HG03565 (cell line): Measurements from ENCODE around the gene CAMKK2.
"Not testable (repeated sequence)": the region's sequence is repeated elsewhere in the genome, so short reads cannot be mapped to it uniquely, and the experiment has no call there.

Source experiments
- ATAC-seq: cut with Tn5 transposase; IDR thresholded peaks from one replicate; pipeline ENCODE4 v1.9.1; 2021; ENCODE audit warnings: mild to moderate bottlenecking, moderate library complexity; ENCODE audit not compliant: unreplicated experiment

CAMKK2 gene

DNA sequence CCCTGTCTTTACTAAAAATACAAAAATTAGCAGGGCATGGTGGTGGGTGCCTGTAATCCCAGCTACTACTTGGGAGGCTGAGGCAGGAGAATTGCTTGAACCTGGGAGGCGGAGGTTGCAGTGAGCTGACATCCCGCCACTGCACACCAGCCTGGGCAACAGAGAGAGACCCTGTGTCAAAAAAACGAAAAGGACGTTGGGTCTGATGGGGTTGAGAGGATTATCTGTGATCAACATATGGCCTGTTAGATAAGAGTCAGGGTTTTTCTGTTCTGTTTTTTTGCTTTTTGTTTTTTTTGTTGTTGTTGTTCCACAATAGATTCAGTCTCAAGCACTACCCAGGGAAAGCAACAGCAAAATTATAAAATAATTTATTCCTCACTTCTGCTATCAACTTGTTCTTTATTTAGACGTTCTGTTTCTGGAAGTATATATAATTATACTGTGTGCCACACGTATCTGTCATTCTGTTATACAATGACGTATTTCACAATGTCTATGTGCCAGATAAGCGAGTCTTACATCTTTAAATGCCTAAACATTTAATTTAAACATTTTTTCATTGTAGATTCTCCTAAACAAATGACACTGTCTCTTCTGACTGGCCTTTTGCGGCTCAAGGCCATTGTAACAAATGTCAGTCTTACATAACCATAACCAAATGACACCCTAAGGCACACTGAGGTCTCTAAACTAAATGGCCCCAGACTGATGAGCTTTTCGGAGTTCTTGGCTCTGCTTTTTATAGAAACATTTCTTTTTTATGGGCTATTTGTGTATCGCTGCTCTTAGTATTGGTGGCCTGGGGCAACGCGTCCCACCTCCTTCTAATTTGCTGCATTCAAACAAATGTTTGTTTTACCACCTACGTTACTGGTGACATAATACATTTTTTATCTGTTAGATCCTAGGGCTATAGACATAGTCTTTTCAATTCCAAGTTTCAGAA lies 93.8 kb downstream of the CAMKK2 start:
- ATAC-seq, result no peak

DNA sequence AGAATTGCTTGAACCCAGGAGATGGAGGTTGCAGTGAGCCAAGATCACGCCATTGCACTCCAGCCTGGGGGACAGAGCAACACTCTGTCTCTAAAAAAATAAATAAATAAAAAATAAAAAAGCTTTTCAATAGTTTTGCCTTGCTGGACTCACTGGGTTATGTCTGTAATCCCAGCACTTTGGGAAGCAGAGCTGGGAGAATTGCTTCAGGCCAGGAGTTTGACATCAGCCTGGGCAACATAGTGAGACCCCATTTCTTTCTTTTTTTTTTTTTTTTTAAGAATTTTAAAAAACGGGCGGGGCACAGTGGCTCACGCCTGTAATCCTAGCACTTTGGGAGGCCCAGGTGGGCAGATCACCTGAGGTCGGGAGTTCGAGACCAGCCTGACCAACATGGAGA lies 95.4 kb downstream of the CAMKK2 start:
- ATAC-seq, result not testable (repeated sequence)

DNA sequence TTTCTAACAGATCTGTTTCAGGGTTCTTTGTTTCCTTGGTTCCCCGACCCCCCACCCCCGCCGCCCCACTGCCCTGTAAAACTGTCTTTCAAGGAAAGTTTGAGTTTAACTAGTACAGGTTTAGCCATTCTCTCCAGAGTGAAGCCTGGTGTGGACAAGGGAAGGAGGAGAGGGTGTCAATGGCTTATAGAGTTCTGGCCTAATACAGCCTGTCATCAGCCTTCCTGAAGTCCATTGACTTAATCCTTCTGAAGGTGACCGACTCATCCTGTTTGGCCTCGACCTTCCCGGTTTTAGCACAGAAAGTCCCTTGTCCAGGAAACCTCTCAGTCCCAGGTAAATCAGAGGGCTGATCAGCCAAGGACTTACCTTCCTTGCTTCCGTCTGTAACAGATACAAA lies 97.6 kb downstream of the CAMKK2 start:
- ATAC-seq, result no peak

DNA sequence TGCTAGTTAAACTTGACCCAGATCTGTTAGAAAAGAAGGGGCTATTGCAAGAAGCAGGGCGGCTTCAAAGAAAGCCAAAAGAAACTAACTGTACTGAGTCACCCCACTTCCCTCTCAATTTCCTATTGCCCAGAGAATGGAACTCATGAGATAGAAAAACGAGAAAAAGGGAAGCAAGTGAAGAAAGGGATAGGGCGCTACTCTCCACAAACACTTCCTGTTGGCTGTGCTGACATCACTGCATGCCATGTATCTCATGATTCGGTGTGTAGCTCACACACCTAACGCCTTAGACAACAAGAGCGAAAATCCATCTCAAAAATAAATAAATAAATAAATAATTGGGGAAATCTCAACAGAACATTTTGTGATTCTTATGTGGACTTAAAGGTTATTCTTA lies 99.6 kb downstream of the CAMKK2 start:
- no peak for ATAC-seq

DNA sequence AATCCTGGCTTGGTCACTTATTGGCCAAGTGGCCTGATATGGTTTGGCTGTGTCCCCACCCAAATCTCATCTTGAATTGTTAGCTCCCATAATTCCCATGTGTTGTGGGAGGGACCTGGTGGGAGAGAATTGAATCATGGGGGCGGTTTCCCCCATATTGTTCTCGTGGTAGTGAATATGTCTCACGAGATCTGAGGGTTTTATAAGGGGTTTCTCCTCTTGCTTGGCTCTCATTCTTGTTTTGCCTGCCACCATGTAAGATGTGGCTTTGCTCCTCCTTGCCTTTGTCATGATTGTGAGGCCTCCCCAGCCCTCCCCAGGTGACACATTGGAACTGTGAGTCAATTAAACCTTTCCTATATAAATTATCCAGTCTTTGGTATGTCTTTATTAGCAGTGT lies 105.4 kb downstream of the CAMKK2 start:
- no peak for ATAC-seq

DNA sequence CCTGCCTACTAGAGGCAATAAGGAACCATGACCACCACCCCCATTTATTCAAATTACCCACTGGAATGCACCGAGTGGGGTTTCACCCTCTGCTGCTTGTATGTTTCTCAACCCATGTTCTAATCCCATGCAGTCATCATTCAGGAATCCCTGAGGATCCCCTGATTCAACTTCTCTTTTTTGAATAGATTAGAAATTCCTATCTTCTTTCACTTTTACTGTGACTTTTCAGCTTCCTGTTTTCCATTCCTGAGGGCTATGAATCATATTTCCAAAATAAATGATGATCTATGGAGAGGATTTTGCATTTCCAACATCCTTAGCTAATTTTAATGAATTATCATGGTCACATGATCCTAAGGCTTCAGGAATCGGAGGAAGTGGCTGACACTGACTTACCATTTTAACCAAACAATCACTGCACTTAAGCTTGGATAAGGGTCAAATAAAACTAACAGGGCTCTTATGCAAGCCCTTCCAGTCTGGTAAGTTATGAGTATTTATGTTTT lies 105.9 kb downstream of the CAMKK2 start:
- no peak for ATAC-seq

DNA sequence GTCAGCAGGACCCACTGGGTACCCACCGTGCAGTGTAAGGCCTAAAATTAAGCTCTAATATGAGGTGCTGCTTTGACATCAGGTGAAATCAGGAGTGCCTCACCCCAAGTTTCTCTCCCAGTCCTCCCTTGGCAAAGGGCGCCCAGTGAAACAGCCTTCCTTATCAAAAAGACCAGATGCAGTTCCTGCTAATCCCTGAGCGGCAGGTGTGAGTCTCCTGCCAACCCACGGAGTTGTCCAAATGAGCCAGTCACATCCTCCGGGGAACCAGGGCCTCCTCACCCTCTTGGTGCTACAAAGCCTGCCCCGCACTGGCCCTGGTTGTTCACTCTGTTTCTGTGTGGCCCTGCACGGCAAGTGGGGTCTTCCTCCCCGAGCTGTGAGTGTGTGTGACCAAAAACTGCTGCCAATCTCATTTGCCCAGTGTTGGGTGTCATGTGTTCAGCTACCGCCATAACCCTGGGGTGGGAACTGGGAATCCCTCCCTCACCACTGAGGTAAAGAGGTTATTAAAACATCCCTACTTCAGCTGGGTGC lies 106.8 kb downstream of the CAMKK2 start:
- no peak for ATAC-seq

DNA sequence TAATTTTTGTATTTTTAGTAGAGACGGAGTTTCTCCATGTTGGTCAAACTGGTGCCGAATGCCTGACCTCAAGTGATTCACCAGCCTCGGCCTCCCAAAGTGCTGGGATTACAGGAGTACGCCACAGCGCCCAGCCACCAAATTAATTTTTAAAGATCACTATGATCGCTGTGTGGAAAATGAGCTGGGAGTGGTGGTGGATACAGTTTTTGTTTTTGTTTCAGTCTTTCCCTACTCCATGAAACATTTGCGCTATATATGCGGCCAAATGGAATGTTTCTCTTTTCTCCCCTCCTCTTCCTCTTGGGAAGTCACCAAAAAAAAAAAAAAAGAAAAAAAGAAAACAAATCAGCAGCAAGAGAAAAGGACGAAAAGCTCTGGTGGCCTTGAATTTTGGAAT lies 107.4 kb downstream of the CAMKK2 start:
- no peak for ATAC-seq

DNA sequence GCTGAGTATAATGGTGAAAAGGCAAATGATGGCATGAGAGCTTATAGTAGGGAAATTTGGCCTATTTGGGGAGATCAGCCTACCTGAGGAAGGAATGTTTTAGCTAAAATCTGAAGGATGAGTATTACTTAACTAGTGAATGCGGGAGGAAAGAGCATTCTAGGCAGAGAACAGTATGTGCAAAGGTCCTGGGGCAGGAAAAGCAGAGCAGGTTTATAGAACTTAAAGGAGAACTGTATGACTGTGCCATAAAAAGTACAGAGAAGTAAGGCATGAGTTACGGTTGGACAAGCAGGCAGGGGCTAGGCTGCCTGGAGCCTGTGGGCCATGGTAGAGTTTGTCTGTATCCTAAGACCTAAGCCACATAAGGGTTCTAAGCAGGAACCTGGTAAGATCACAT lies 108.3 kb downstream of the CAMKK2 start:
- ATAC-seq, result no peak
